NCI-H748 (cell line): ENCODE results near the gene NBEA.

Source experiments
- DNase-seq: peaks from one replicate; lab custom pipeline; 2025; ENCODE audit not compliant: unreplicated experiment; lab: John Stamatoyannopoulos, UW

The NBEA gene

GRCh38 chr13:35694549-35695447 is 752.7 kb downstream of the NBEA start:
- DNase-seq = no peak

- no peak for DNase-seq
Measured at GRCh38 chr13:35695448-35695770, 753.3 kb downstream of the NBEA start.

- DNase-seq = no peak
Measured at GRCh38 chr13:35697186-35697730, 755.2 kb downstream of the NBEA start.

- DNase-seq = no peak
Measured at GRCh38 chr13:35698911-35699576, 757.0 kb downstream of the NBEA start.

- DNase-seq = no peak
Measured at GRCh38 chr13:35699825-35700510, 757.9 kb downstream of the NBEA start.

GRCh38 chr13:35700671-35701070 is 758.6 kb downstream of the NBEA start:
- no peak for DNase-seq

- no peak for DNase-seq
Measured at GRCh38 chr13:35702316-35702715, 760.2 kb downstream of the NBEA start.

GRCh38 chr13:35703061-35703460 is 761.0 kb downstream of the NBEA start:
- DNase-seq = no peak

- no peak for DNase-seq
Measured at GRCh38 chr13:35704331-35704730, 762.3 kb downstream of the NBEA start.

- DNase-seq = no peak
Measured at GRCh38 chr13:35706281-35706680, 764.2 kb downstream of the NBEA start.

- DNase-seq = no peak
Measured at GRCh38 chr13:35706721-35707120, 764.7 kb downstream of the NBEA start.

- no peak for DNase-seq
Measured at GRCh38 chr13:35711909-35712308, 769.8 kb downstream of the NBEA start.

GRCh38 chr13:35712907-35713761 is 771.1 kb downstream of the NBEA start:
- peak; percentile 30 for DNase-seq

- no peak for DNase-seq
Measured at GRCh38 chr13:35714121-35714520, 772.1 kb downstream of the NBEA start.

- no peak for DNase-seq
Measured at GRCh38 chr13:35714588-35715377, 772.7 kb downstream of the NBEA start.

- no peak for DNase-seq
Measured at GRCh38 chr13:35716186-35716585, 774.1 kb downstream of the NBEA start.

GRCh38 chr13:35716729-35717128 is 774.7 kb downstream of the NBEA start:
- no peak for DNase-seq

GRCh38 chr13:35718084-35718483 is 776.0 kb downstream of the NBEA start:
- no peak for DNase-seq

GRCh38 chr13:35720290-35720689 is 778.2 kb downstream of the NBEA start:
- no peak for DNase-seq
